PC-3 (cell line): Measurements from ENCODE around the gene ZDHHC5.

ENCODE experiments used
- CTCF ChIP-seq: fragments of 300-600 bp; sonication (generic); conservative IDR thresholded peaks from 2 replicates; pipeline ENCODE4 v1.5.1; 2017; ENCODE audit warnings: antibody characterized with exemption, low read depth, mild to moderate bottlenecking, low read length
- EZH2 ChIP-seq: fragments of 300-600 bp; sonication (generic); IDR thresholded peaks from one replicate; pipeline ENCODE4 v1.6.1; 2017; ENCODE audit warnings: antibody characterized with exemption, mild to moderate bottlenecking, low read length; ENCODE audit not compliant: unreplicated experiment
- EZH2phosphoT487 ChIP-seq: fragments of 300-600 bp; sonication (generic); IDR thresholded peaks from 2 replicates; pipeline ENCODE4 v1.6.1; 2018; ENCODE audit warnings: mild to moderate bottlenecking, antibody characterized with exemption, low read length, borderline replicate concordance

- TF ChIP-seq CTCF (no peak), EZH2 (no peak), EZH2phosphoT487 (no peak)
Measured at GRCh38 chr11:57709802-57710367, 42.0 kb downstream of the ZDHHC5 start.
